Thymus (tissue), 11 donors: Measurements from ENCODE around the gene RPL7L1. TPM values are rescaled to one million over a fixed set of nuclear protein-coding genes. Genes with fewer than 3 reads are reported as not detected.

Source experiments
- DNase-seq, 9 donors: peaks; one replicate each; pipeline ENCODE4 v3.0.0-alpha.2; 2013; ENCODE audit warnings: low spot score in 9 of 9, low read depth in 6 of 9, missing footprints in 1 of 9
- H3K27ac ChIP-seq, 2 donors: one replicate each; pipeline ENCODE4 v1.5.1; 2013; ENCODE audit warnings: control low read depth in 1 of 2, low read depth in 1 of 2, low read length in 1 of 2, mild to moderate bottlenecking in 1 of 2, moderate library complexity in 1 of 2
- H3K27me3 ChIP-seq, 2 donors: one replicate each; pipeline ENCODE4 v1.5.1; 2013; ENCODE audit warnings: low read length in 1 of 2; ENCODE audit not compliant: control insufficient read depth in 2 of 2, insufficient read depth in 1 of 2
- H3K36me3 ChIP-seq, 2 donors: one replicate each; pipeline ENCODE4 v1.5.1; 2013; ENCODE audit warnings: low read length in 1 of 2, mild to moderate bottlenecking in 1 of 2, moderate library complexity in 1 of 2; ENCODE audit not compliant: control insufficient read depth in 2 of 2, insufficient read depth in 2 of 2
- H3K4me1 ChIP-seq, 2 donors: one replicate each; pipeline ENCODE4 v1.5.1; 2013; ENCODE audit warnings: low read length in 2 of 2; ENCODE audit not compliant: control insufficient read depth in 2 of 2, insufficient read depth in 2 of 2
- H3K4me3 ChIP-seq, 2 donors: one replicate each; pipeline ENCODE4 v1.5.1; 2013; ENCODE audit warnings: low read length in 2 of 2, control low read depth in 1 of 2, mild to moderate bottlenecking in 1 of 2
- H3K9me3 ChIP-seq, 2 donors: one replicate each; pipeline ENCODE4 v1.5.1; 2013; ENCODE audit warnings: low read length in 1 of 2, mild to moderate bottlenecking in 1 of 2; ENCODE audit not compliant: control insufficient read depth in 2 of 2, insufficient read depth in 1 of 2
- WGBS: extraction: QIAGEN DNeasy Blood & Tissue Kit; methylation state at CpG from one replicate; pipeline ENCODE4 v1.1.7; 2013; 5-methylcytosine and 5-hydroxymethylcytosine counted together
- polyA plus RNA-seq: library from polyadenylated mRNA; stranded (reverse); fragments of 200-250 nt; gene quantifications from one replicate; pipeline ENCODE4 v1.2.3, GENCODE V29; 2013
- total RNA-seq: library from RNA; stranded (reverse); fragments of 120-200 nt; gene quantifications from one replicate; pipeline ENCODE4 v1.2.4, GENCODE V29; 2013
- donor health status: healthy.

The RPL7L1 gene
- total and polyA plus RNA-seq, 2 donors = 59.5 to 77.1 TPM

DNA sequence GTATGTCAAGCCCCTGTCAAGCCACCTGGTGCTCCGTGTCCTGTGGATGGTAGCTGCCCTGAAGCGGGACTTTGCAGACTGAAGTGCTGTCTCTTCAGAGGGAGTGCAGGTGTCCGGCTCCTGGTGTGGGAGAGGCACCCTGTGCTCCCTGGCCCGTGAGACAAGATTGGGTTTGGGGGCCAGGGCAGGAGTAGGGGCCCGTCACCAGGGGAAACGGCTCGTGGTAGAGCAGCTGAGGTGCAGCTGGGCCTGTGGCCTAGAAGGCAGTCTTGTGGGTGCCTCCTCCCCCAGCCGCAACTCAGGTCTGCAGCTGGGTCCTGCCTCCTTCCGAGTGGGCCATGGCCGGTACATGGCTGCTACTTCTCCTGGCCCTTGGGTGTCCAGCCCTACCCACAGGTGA lies 36.3 kb downstream of the RPL7L1 start, which contains the start of gene PTCRA:
TSS of gene PTCRA (plus strand) at position 322 of the 400 bp plus-strand sequence. CDS start at position 339, 17 bp downstream.
- Histone ChIP-seq H3K9me3 (peaks cover 0 to 5% of the 10 kb centered on the region in 2 donors), H3K27me3 (no peaks in the 10 kb centered on the region), H3K27ac (peak within 1 kb of the TSS; percentile 85 to 99), H3K36me3 (peaks cover 6 to 9% of the 10 kb centered on the region in 2 donors), H3K4me1 (peaks cover 20 to 85% of the 10 kb centered on the region in 2 donors), H3K4me3 (peak within 1 kb of the TSS; percentile 44 to 68)
- WGBS = 6% methylated on average over 10 of the region's 10 CpGs
- DNase-seq = peak in 7 of 9 donors; percentile 45 to 90 (median 71)

DNA sequence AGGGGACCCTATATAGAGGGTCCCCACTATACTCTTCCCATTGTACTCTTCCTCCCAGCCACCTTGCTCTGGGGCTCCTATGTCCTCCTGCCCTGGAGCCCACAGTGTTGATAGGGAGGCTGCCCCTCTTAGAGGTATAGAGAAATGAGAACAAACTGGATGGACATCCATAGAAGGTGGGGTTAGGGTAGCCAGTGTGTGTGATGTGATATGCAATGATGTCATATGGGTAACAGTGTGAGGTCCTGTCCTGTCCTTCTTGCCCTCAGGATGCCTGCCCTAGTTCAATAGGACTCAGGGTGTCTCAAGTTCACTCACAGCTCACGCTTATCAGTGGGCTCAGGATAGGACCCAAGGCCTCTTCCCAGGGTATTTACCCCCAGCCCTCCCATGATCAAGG lies 36.9 kb downstream of the RPL7L1 start:
- peaks cover 6 to 9% of the 10 kb centered on the region in 2 donors for H3K36me3 ChIP-seq
- peak overlapping the region; percentile 44 to 68 for H3K4me3 ChIP-seq
- H3K9me3 ChIP-seq = peaks cover 0 to 5% of the 10 kb centered on the region in 2 donors
- H3K27ac ChIP-seq = peak overlapping the region; percentile 70 to 99
- 37% methylated on average over 1 of the region's 1 CpG for WGBS
- H3K4me1 ChIP-seq = peaks cover 20 to 83% of the 10 kb centered on the region in 2 donors
- no peaks in the 10 kb centered on the region for H3K27me3 ChIP-seq
- peak in 2 of 9 donors; percentile 36 to 57 for DNase-seq

DNA sequence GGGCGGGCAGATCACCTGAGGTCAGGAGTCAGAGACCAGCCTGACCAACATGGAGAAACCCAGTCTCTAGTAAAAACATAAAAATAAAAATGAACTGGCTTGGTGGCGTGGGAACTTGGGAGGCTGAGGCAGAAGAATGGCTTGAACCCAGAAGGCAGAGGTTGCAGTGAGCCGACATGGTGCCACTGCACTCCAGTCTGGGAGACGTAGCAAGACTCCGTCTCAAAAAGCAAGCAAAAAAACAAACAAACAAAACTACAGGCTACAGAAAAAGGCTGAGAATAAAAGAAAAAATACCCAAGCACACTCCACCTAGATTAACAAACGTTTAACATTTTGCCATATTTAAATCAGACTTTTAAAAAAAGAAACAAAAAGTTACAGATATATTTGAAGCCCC lies 42.4 kb downstream of the RPL7L1 start:
- no peak overlapping the region for H3K27ac ChIP-seq
- peaks cover 0 to 5% of the 10 kb centered on the region in 2 donors for H3K9me3 ChIP-seq
- H3K27me3 ChIP-seq = no peaks in the 10 kb centered on the region
- peaks cover 6 to 70% of the 10 kb centered on the region in 2 donors for H3K4me1 ChIP-seq
- H3K36me3 ChIP-seq = peaks cover 27 to 56% of the 10 kb centered on the region in 2 donors
- DNase-seq = no peak
- 91% methylated on average over 6 of the region's 6 CpGs for WGBS
- H3K4me3 ChIP-seq = no peak overlapping the region

DNA sequence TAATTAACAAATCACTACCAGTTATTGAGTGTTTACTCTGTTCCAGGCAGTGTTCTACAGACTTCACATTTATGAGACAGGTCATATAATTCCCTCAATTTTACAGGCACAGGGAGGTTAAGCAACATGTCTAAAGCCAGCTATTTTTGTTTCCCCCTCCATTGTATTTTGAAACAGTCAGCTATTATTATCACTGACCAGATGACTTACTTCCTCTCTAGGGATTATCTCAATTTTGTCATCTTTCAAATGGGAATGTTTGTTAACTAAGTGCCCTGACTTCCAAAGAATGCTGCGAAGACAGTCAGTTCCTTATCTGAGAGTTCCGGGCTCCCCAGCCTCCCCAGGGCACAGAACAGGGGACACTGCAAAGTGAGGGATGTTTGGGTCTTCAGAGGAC lies 44.2 kb downstream of the RPL7L1 start:
- Histone ChIP-seq H3K27me3 (no peaks in the 10 kb centered on the region), H3K36me3 (peaks cover 27 to 60% of the 10 kb centered on the region in 2 donors), H3K9me3 (peaks cover 0 to 5% of the 10 kb centered on the region in 2 donors), H3K4me1 (peaks cover 10 to 73% of the 10 kb centered on the region in 2 donors), H3K4me3 (no peak overlapping the region), H3K27ac (no peak overlapping the region)
- 96% methylated on average over 2 of the region's 2 CpGs for WGBS
- DNase-seq = no peak

DNA sequence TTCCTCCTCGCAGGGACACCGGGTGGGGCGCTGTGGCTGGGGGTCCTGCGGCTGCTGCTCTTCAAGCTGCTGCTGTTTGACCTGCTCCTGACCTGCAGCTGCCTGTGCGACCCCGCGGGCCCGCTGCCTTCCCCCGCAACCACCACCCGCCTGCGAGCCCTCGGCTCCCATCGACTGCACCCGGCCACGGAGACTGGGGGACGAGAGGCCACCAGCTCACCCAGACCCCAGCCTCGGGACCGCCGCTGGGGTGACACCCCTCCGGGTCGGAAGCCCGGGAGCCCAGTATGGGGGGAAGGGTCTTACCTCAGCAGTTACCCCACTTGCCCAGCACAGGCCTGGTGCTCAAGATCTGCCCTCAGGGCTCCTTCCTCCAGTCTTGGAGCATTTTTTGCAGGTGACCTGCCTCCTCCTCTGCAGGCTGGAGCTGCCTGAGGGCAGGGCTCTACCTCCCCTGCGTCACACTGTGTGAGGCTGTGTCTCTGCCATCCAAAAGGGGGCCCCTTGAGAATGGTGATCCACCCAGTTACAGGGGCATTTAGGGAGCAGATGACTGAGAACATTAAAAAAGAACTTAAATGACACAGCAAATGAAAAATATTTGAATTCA lies 45.9 kb downstream of the RPL7L1 start:
- peaks cover 0 to 6% of the 10 kb centered on the region in 2 donors for H3K9me3 ChIP-seq
- peak overlapping the region in 1 of 2 donors; percentile 65 for H3K27ac ChIP-seq
- no peak for DNase-seq
- WGBS = 91% methylated on average over 23 of the region's 23 CpGs
- no peak overlapping the region for H3K4me3 ChIP-seq
- H3K4me1 ChIP-seq = peaks cover 4 to 66% of the 10 kb centered on the region in 2 donors
- no peaks in the 10 kb centered on the region for H3K27me3 ChIP-seq
- peaks cover 21 to 51% of the 10 kb centered on the region in 2 donors for H3K36me3 ChIP-seq

DNA sequence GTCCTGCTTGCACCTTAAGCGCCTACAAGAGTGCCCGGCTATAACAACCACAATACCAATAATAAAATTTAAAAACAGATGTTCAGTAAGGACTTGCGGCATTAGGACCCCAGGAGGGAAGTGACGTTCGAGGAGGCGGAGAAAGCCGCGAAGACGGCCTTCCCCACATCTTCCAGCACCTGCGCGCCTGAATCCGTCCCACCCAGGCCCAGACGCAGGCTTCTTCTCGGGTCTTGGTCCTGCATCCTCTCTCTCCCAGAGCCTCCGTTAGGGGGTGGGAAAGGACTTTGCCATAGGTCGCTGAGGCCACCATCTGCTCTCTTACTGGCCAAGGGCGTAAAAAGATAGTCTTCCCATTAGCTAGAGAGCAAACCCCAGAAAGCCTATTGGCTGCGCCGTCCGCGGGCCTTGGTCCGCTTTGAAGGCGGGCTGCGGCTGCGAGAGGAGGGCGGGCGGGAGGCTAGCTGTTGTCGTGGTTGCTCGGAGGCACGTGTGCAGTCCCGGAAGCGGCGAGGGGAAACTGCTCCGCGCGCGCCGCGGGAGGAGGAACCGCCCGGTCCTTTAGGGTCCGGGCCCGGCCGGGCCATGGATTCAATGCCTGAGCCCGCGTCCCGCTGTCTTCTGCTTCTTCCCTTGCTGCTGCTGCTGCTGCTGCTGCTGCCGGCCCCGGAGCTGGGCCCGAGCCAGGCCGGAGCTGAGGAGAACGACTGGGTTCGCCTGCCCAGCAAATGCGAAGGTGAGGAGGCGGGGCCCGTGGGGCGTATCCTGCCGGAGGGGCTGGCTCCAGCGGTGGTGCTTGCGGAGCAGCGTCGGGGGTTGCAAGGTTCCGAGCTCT lies 49.8 kb downstream of the RPL7L1 start, which contains the start of gene CNPY3:
TSS of gene CNPY3 (plus strand) at position 495 of the 835 bp plus-strand sequence. CDS start at position 586, 91 bp downstream.
- H3K4me3 ChIP-seq = peak within 1 kb of the TSS; percentile 74 to 82
- H3K27ac ChIP-seq = peak within 1 kb of the TSS; percentile 98 to 99
- H3K4me1 ChIP-seq = peaks cover 25 to 73% of the 10 kb centered on the region in 2 donors
- peaks cover 0 to 6% of the 10 kb centered on the region in 2 donors for H3K9me3 ChIP-seq
- H3K36me3 ChIP-seq = peaks cover 18 to 51% of the 10 kb centered on the region in 2 donors
- under 1% methylated on average over 63 of the region's 63 CpGs for WGBS
- H3K27me3 ChIP-seq = no peaks in the 10 kb centered on the region
- peak in 8 of 9 donors; percentile 90 to 97 (median 94) for DNase-seq

DNA sequence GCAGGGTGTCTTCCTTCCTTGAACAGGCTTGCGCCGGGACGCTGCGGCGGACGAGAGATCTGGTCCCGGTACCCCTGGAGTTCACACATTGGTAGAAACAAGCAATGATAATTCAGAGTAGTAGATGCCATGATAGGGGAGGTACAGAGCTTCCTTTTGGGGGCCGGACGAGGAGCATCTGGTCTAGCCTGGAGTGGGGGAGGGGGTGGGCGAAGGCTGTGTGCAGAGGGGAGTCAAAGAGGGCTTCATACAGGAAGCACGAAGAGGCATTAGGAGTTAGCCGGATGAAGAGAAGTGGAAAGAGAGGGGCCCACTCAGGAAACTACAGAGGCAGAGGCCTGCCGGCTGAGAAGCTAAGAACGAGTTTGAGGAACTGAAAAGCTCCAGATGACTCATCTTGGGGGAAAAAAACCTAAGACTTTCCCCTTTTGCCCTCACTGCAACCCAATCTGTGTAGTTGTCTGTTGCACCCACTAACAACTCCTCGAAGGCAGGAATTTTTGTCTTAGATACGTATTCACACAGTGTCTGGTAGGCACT lies 50.5 kb downstream of the RPL7L1 start:
- WGBS = under 1% methylated on average over 16 of the region's 16 CpGs
- Histone ChIP-seq H3K27me3 (no peaks in the 10 kb centered on the region), H3K4me1 (peaks cover 25 to 71% of the 10 kb centered on the region in 2 donors), H3K9me3 (peaks cover 0 to 6% of the 10 kb centered on the region in 2 donors), H3K4me3 (peak overlapping the region; percentile 74 to 82), H3K27ac (peak overlapping the region; percentile 98 to 99), H3K36me3 (peaks cover 19 to 54% of the 10 kb centered on the region in 2 donors)
- DNase-seq = peak in 6 of 9 donors; percentile 75 to 91 (median 80)

DNA sequence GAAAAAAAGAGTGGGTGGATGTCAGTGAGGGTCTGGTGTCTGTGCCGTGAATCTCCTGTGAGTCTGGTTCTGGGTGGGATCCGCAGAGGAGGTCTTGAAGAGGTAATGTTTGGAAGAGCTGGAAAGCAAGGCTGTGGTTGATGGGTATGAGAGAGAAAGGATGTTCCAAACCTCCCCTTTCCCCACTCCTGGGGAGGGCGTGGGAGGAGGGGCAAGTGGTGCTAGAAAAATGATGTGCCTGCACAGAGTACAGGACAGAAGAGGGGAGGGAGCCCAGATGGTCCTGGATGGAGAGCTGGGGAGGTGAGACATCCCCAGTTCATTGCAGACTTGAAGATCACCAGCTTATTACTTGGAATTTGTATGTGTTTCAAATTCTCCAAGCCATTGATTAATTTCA lies 53.0 kb downstream of the RPL7L1 start:
- WGBS = 93% methylated on average over 3 of the region's 3 CpGs
- H3K9me3 ChIP-seq = peaks cover 0 to 6% of the 10 kb centered on the region in 2 donors
- peak overlapping the region in 1 of 2 donors; percentile 10 for H3K27ac ChIP-seq
- DNase-seq = no peak
- H3K4me1 ChIP-seq = peaks cover 25 to 56% of the 10 kb centered on the region in 2 donors
- H3K27me3 ChIP-seq = no peaks in the 10 kb centered on the region
- peaks cover 32 to 58% of the 10 kb centered on the region in 2 donors for H3K36me3 ChIP-seq
- peak overlapping the region in 1 of 2 donors; percentile 82 for H3K4me3 ChIP-seq
